GM12878 (cell line): ENCODE data around the gene FBXW8. TPM values are rescaled to one million over a fixed set of nuclear protein-coding genes. Genes with fewer than 3 reads are reported as not detected.

Experiments
- ATAC-seq: fragments of 200-7000 bp; cut with Tn5 transposase; 3 replicates; pipeline ENCODE4 v1.9.1; 2020; ENCODE audit warnings: mild to moderate bottlenecking, moderate library complexity
- BruUV-seq: library from RNA; stranded (reverse); fragments of 400-500 nt; replicated peaks from 2 replicates; lab custom pipeline; 2021; lab: Mats Ljungman, UMichigan
- CTCF ChIA-PET: fragments of 300-600 bp; sonication (Branson Sonifier 250); formaldehyde crosslinking; extraction: SDS; loops from one replicate; lab custom pipeline; 2021; ENCODE audit warnings: inconsistent platforms; lab: Yijun Ruan, JAX
- POLR2A ChIA-PET: fragments of 350-600 bp; formaldehyde crosslinking; extraction: SDS; loops from one replicate; lab custom pipeline; 2021; ENCODE audit warnings: inconsistent platforms; lab: Charles Lee
- RAD21 ChIA-PET: fragments of 300-600 bp; sonication (Branson Sonifier 250); formaldehyde crosslinking; loops from one replicate; lab custom pipeline; 2023; ENCODE audit warnings: antibody characterized with exemption; ENCODE audit not compliant: unreplicated experiment; lab: Charles Lee
- SMC1A ChIA-PET: fragments of 300-600 bp; sonication (Branson Sonifier 250); formaldehyde crosslinking; loops from one replicate; lab custom pipeline; 2023; ENCODE audit not compliant: unreplicated experiment, uncharacterized antibody; lab: Charles Lee
- DNase-seq: peaks from one replicate; pipeline ENCODE4 v3.0.0-alpha.2; 2011; ENCODE audit warnings: low read depth, low spot score
- FAIRE-seq: peaks from 3 replicates; lab custom pipeline; 2011; peaks lifted over from hg19 to GRCh38; lab: Jason Lieb, UNC
- H2AFZ ChIP-seq: 2 replicates; pipeline ENCODE4 v1.6.0; 2011; ENCODE audit warnings: low read depth, low read length, control low read depth; ENCODE audit not compliant: control insufficient read depth
- H3K27ac ChIP-seq: 2 replicates; pipeline ENCODE4 v1.5.1; 2011; ENCODE audit warnings: control low read depth; ENCODE audit not compliant: control insufficient read depth, insufficient read depth
- H3K27me3 ChIP-seq, 2 experiments: replicated peaks in 1 of 2; 2 replicates each; pipeline versions ENCODE4 v1.6.0 to v1.6.1; 2011; ENCODE audit warnings: low read length in 1 of 2; ENCODE audit not compliant: control insufficient read depth in 2 of 2, insufficient read depth in 2 of 2
- H3K36me3 ChIP-seq, 2 experiments: 2 replicates each; pipeline ENCODE4 v1.5.1; 2011; ENCODE audit warnings: low read length in 1 of 2; ENCODE audit not compliant: control insufficient read depth in 2 of 2, insufficient read depth in 2 of 2
- H3K4me1 ChIP-seq: 2 replicates; pipeline ENCODE4 v1.6.1; 2011; ENCODE audit warnings: mild to moderate bottlenecking, low read length, moderate library complexity, mixed read lengths; ENCODE audit not compliant: control insufficient read depth, insufficient read depth
- H3K4me2 ChIP-seq: 2 replicates; pipeline ENCODE4 v1.6.0; 2011; ENCODE audit warnings: control low read depth; ENCODE audit not compliant: control insufficient read depth, insufficient read depth
- H3K4me3 ChIP-seq: fragments of 200-600 bp; sonication (generic); 2 replicates; pipeline ENCODE4 v1.5.1; 2016
- H3K79me2 ChIP-seq: 2 replicates; pipeline ENCODE4 v1.6.0; 2011; ENCODE audit warnings: low read length; ENCODE audit not compliant: control insufficient read depth, insufficient read depth
- H3K9ac ChIP-seq: 2 replicates; pipeline ENCODE4 v1.8.0; 2011; ENCODE audit warnings: low read length, control low read depth, mixed read lengths; ENCODE audit not compliant: control insufficient read depth, insufficient read depth
- H3K9me3 ChIP-seq: replicated peaks from 3 replicates; pipeline ENCODE4 v1.5.1; 2011; ENCODE audit warnings: mild to moderate bottlenecking, low read length; ENCODE audit not compliant: control insufficient read depth, insufficient read depth
- H4K20me1 ChIP-seq: 2 replicates; pipeline ENCODE4 v1.6.0; 2011; ENCODE audit not compliant: control insufficient read depth, insufficient read depth
- CBFB ChIP-seq: IDR thresholded peaks from 2 replicates; pipeline ENCODE4 v1.6.1; 2016; ENCODE audit warnings: antibody characterized with exemption, low read depth
- CBX5 ChIP-seq: sonication (generic); IDR thresholded peaks from 2 replicates; pipeline ENCODE4 v1.6.1; 2016; ENCODE audit warnings: low read depth, moderate library complexity, mild to moderate bottlenecking, inconsistent platforms
- CHD2 ChIP-seq: IDR thresholded peaks from 2 replicates; pipeline ENCODE4 v1.6.1; 2011; ENCODE audit warnings: low read depth, low read length, improper control_type of control experiment, borderline replicate concordance
- IRF5 ChIP-seq: fragments of 450-650 bp; IDR thresholded peaks from 2 replicates; pipeline ENCODE4 v1.6.1; 2017; ENCODE audit warnings: borderline replicate concordance
- KAT2A ChIP-seq: conservative IDR thresholded peaks from 2 replicates; pipeline ENCODE4 v1.6.1; 2011; ENCODE audit warnings: low read depth, low read length; ENCODE audit not compliant: control insufficient read depth
- MEF2A ChIP-seq: IDR thresholded peaks from 2 replicates; pipeline ENCODE4 v1.6.1; 2011; ENCODE audit warnings: low read depth, mild to moderate bottlenecking, low read length, moderate library complexity; ENCODE audit not compliant: insufficient read depth
- NFIC ChIP-seq: IDR thresholded peaks from 2 replicates; pipeline ENCODE4 v1.6.1; 2012; ENCODE audit warnings: low read depth, mild to moderate bottlenecking, inconsistent platforms, low read length, moderate library complexity
- NR2C2 ChIP-seq: IDR thresholded peaks from 2 replicates; pipeline ENCODE4 v1.6.1; 2011; ENCODE audit warnings: borderline replicate concordance, low read depth; ENCODE audit not compliant: control insufficient read depth, insufficient read length
- NR2F1 ChIP-seq: fragments of 450-650 bp; conservative IDR thresholded peaks from 2 replicates; pipeline ENCODE4 v1.6.1; 2017; ENCODE audit warnings: mild to moderate bottlenecking
- NRF1 ChIP-seq: conservative IDR thresholded peaks from 2 replicates; pipeline ENCODE4 v1.6.1; 2011; ENCODE audit warnings: mild to moderate bottlenecking, low read depth, low read length, improper control_type of control experiment
- PAX5 ChIP-seq: IDR thresholded peaks from 2 replicates; pipeline ENCODE4 v1.6.1; 2011; ENCODE audit warnings: low read depth, low read length, borderline replicate concordance
- PML ChIP-seq: IDR thresholded peaks from 2 replicates; pipeline ENCODE4 v1.6.1; 2012; ENCODE audit warnings: low read length, inconsistent platforms
- POU2F2 ChIP-seq: IDR thresholded peaks from 3 replicates; pipeline ENCODE4 v1.6.1; 2011; ENCODE audit warnings: low read depth, mild to moderate bottlenecking, low read length, borderline replicate concordance
- RB1 ChIP-seq: fragments of 450-650 bp; formaldehyde crosslinking; IDR thresholded peaks from 2 replicates; pipeline ENCODE4 v1.6.1; 2017; ENCODE audit warnings: mild to moderate bottlenecking, borderline replicate concordance
- RUNX3 ChIP-seq: IDR thresholded peaks from 2 replicates; pipeline ENCODE4 v1.6.1; 2012; ENCODE audit warnings: low read length, inconsistent platforms
- SP1 ChIP-seq: IDR thresholded peaks from one replicate; pipeline ENCODE4 v1.6.1; 2011; ENCODE audit warnings: low read depth, low read length
- SPI1 ChIP-seq: IDR thresholded peaks from 2 replicates; pipeline ENCODE4 v1.6.1; 2011; ENCODE audit warnings: low read depth, mild to moderate bottlenecking, low read length, moderate library complexity, borderline replicate concordance; ENCODE audit not compliant: insufficient read depth
- SRF ChIP-seq, 2 experiments: IDR thresholded peaks; 2 replicates each; pipeline ENCODE4 v1.6.1; 2011; ENCODE audit warnings: low read depth in 2 of 2, low read length in 2 of 2, mild to moderate bottlenecking in 1 of 2, moderate library complexity in 1 of 2
- STAT1 ChIP-seq: fragments of 450-650 bp; conservative IDR thresholded peaks from 2 replicates; pipeline ENCODE4 v1.6.1; 2014; ENCODE audit warnings: antibody characterized with exemption, mild to moderate bottlenecking
- TARDBP ChIP-seq: IDR thresholded peaks from 2 replicates; pipeline ENCODE4 v1.6.1; 2016; ENCODE audit warnings: borderline replicate concordance
- ZNF24 ChIP-seq: fragments of 450-650 bp; IDR thresholded peaks from 2 replicates; pipeline ENCODE4 v1.6.1; 2017; ENCODE audit warnings: antibody characterized with exemption, mild to moderate bottlenecking
- ZSCAN29 ChIP-seq: fragments of 450-650 bp; IDR thresholded peaks from 2 replicates; pipeline ENCODE4 v1.6.1; 2017; ENCODE audit warnings: mild to moderate bottlenecking, moderate library complexity
- ZZZ3 ChIP-seq: IDR thresholded peaks from 2 replicates; pipeline ENCODE4 v1.6.1; 2011; ENCODE audit warnings: low read depth; ENCODE audit not compliant: control insufficient read depth, insufficient read length
- whole genome bisulfite sequencing: methylation state at CpG from one replicate; pipeline ENCODE4 v1.1.6; 2016; ENCODE audit warnings: low lambda C conversion rate; ENCODE audit not compliant: insufficient replicate concordance, insufficient coverage; ENCODE audit errors: missing lambda C conversion rate; 5-methylcytosine and 5-hydroxymethylcytosine counted together
- in situ Hi-C: fragments of 300-500 bp; cut with MboI; formaldehyde crosslinking; loops from 9 replicates; pipeline ENCODE4 v1.14.3; 2018; ENCODE audit warnings: mixed read lengths
- intact Hi-C: fragments of 100-400 bp; cut with micrococcal nuclease; formaldehyde crosslinking; loops from one replicate; pipeline ENCODE4 v1.14.2; 2022; ENCODE audit not compliant: unreplicated experiment
- polyA plus RNA-seq, 11 experiments: library from polyadenylated mRNA; depleted of rRNA in 4 of 11; unstranded in 6 of 11; stranded (reverse) in 5 of 11; fragments of >200 nt; fragmentation: Nextera tagmentation in 4 of 11; fragmentation: Illumina TruSeq in 1 of 11; extraction: Ambion mirVana in 4 of 11; extraction: Trizol in 1 of 11; gene quantifications; 1 replicate in 1 of 11; 2 replicates in 10 of 11; pipeline versions ENCODE4 v1.2.1 to v1.2.3, GENCODE V29; 2011 to 2016; ENCODE audit warnings: inconsistent platforms in 2 of 11, missing spikeins in 2 of 11, low read depth in 1 of 11
- total RNA-seq, 4 experiments: library from RNA; depleted of rRNA in 3 of 4; stranded (reverse); fragments of >200 nt in 3 of 4; fragmentation: Illumina TruSeq in 1 of 4; extraction: Trizol in 1 of 4; gene quantifications; 2 replicates each; pipeline versions ENCODE4 v1.2.1 to v1.2.3, GENCODE V29; 2013 to 2021
- TF ChIP-seq, protein P1 (sequence below): fragments of 450-650 bp; IDR thresholded peaks from 2 replicates; pipeline ENCODE4 v1.6.1; 2017; ENCODE audit warnings: low read depth, mild to moderate bottlenecking, moderate library complexity

Gene FBXW8
- total and polyA plus RNA-seq, 10 of the 15 experiments (the other 5 are each of a cell fraction or from before 2014, with no cell fraction given) = 0.49 to 7.5 (median 4.4) TPM

- BruUV-seq = no TSS peak
- ChIA-PET SMC1A (interaction anchor here (1.3 to 1.6 kb wide), 2 partner anchors 14 to 19 kb away, joined by 3 to 6 read pairs; no protein-coding TSS in a partner anchor), POLR2A (interaction anchor here (0.6 kb wide), 1 partner anchor 256 kb away, joined by 3 read pairs; no protein-coding TSS in a partner anchor), CTCF (no interaction called here), RAD21 (no interaction called here)
- in situ Hi-C loops = no loop called here
- no peak overlapping the region for H2AFZ ChIP-seq
- peak; percentile 100 for ATAC-seq
- H3K27me3 ChIP-seq = no peaks in the 10 kb centered on the region
- H4K20me1 ChIP-seq = no peaks in the 10 kb centered on the region; the same call in 1 of the 2 replicates
- H3K4me3 ChIP-seq = no peak overlapping the region
- FAIRE-seq = peak; percentile 70
- H3K4me1 ChIP-seq = peaks cover 32% of the 10 kb centered on the region
- peak; percentile 40 for DNase-seq
- intact Hi-C loops = loop anchor here (1.0 to 10.0 kb wide), 2 partner anchors 36 to 255 kb away; no protein-coding TSS in a partner anchor
- WGBS = 34% methylated on average over 5 of the region's 5 CpGs
- H3K36me3 ChIP-seq = no peaks in the 10 kb centered on the region
- no peak overlapping the region for H3K9ac ChIP-seq
- H3K4me2 ChIP-seq = peak overlapping the region; percentile 46
- no peaks in the 10 kb centered on the region for H3K79me2 ChIP-seq
- no peak overlapping the region for H3K27ac ChIP-seq
- no peaks in the 10 kb centered on the region for H3K9me3 ChIP-seq
- 0 out of 2 replicates have a peak, but pooled peaks have one; percentile 36 for TF ChIP-seq MEF2A
- TF ChIP-seq ZZZ3 = no peak
- peak; percentile 85 for TF ChIP-seq SPI1
- TF ChIP-seq CBX5 = no peak
- no peak for TF ChIP-seq SP1
- peak; percentile 83 for TF ChIP-seq RUNX3
- TF ChIP-seq NFIC = peak; percentile 70; the same call in 1 of the 2 replicates
- peak; percentile 87; the same call in 1 of the 2 replicates for TF ChIP-seq PAX5
- TF ChIP-seq CBFB = peak; percentile 49; the same call in 1 of the 2 replicates
- no peak for TF ChIP-seq STAT1
- TF ChIP-seq NRF1 = no peak
- TF ChIP-seq KAT2A = no peak
- TF ChIP-seq, protein P1, sequence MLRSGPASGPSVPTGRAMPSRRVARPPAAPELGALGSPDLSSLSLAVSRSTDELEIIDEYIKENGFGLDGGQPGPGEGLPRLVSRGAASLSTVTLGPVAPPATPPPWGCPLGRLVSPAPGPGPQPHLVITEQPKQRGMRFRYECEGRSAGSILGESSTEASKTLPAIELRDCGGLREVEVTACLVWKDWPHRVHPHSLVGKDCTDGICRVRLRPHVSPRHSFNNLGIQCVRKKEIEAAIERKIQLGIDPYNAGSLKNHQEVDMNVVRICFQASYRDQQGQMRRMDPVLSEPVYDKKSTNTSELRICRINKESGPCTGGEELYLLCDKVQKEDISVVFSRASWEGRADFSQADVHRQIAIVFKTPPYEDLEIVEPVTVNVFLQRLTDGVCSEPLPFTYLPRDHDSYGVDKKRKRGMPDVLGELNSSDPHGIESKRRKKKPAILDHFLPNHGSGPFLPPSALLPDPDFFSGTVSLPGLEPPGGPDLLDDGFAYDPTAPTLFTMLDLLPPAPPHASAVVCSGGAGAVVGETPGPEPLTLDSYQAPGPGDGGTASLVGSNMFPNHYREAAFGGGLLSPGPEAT = no peak
- TF ChIP-seq RB1 = no peak
- peak; percentile 9; the same call in 1 of the 3 replicates for TF ChIP-seq POU2F2
- no peak for TF ChIP-seq IRF5
- no peak for TF ChIP-seq TARDBP
- TF ChIP-seq PML = no peak
- TF ChIP-seq ZNF24 = no peak
- TF ChIP-seq CHD2 = no peak
- TF ChIP-seq ZSCAN29 = no peak
- 0 out of 4 replicates have a peak, but pooled peaks of 1 of the 2 experiments have one; percentile 37 for TF ChIP-seq SRF (IDR thresholded peaks at IDR 0.05; ENCODE audit: low read depth in 2 of 2, low read length in 2 of 2)
- TF ChIP-seq NR2C2 = no peak
- no peak for TF ChIP-seq NR2F1
Measured at GRCh38 chr12:116959845-116960514, 49.2 kb downstream of the FBXW8 start.
